ENCODE data around the gene SERPINA1.
A peak's percentile ranks its signal among the peaks of the same experiment; 100 is the strongest.

Gene SERPINA1

DNA sequence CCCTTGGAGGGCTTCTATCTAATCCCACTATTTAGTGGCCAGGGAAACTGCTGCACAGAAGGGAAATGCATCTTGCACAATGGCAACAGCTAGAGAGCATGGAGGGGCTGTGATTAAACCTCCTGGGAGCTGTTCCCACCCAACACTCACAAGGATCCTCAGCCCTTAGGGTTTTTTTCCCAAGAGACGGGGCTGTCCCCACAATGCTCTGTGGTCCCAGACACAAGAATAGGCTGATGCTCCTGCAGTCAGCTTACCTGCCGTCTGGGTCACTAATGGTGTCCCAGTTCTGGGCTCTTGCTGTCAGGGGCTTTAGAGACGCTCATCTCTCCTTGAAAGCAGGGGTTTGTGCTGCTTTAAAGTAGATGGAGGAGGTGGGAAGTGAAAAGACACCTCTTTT, 4.6 kb downstream of the SERPINA1 start:
- no peak for DNase-seq (ENCODE audit: low read depth in 2 of 2)

- no peak for DNase-seq (ENCODE audit: low read depth in 2 of 2)
Measured at GRCh38 chr14:94382716-94383596, 5.4 kb downstream of the SERPINA1 start.

- DNase-seq (ENCODE audit: low read depth in 2 of 2) = no peak
Measured at GRCh38 chr14:94382099-94382715, 6.2 kb downstream of the SERPINA1 start.

GRCh38 chr14:94381149-94382030, 7.0 kb downstream of the SERPINA1 start:
- no peak for DNase-seq (ENCODE audit: low read depth in 2 of 2)

DNA sequence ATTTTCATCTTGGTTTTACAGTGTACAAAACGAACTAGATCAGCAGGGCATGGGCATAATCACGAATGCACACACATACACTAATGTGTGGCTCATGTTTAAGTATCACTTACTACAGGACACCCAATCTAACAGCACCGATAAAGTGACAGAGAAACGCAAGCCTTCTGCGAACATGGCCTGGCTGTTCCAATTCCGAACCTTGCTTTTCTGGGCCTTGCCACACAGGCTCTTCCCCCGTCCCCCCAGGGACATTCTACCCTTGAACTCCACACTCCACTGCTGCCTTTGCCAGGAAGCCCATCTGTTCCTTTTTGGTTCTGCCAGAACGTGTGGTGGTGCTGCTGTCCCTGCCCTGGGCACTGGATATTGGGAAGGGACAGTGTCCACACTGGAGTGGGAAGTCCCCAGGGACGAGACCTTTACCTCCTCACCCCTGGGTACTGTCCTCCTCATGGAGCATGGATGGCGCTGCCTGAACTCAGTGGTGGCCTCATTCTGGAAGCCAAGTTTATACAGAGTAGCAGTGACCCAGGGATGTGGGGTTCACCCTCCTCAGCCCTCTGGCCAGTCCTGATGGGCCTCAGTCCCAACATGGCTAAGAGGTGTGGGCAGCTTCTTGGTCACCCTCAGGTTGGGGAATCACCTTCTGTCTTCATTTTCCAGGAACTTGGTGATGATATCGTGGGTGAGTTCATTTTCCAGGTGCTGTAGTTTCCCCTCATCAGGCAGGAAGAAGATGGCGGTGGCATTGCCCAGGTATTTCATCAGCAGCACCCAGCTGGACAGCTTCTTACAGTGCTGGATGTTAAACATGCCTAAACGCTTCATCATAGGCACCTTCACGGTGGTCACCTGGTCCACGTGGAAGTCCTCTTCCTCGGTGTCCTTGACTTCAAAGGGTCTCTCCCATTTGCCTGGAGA, 7.9 kb downstream of the SERPINA1 start:
- DNase-seq (ENCODE audit: low read depth in 2 of 2) = no peak

DNA sequence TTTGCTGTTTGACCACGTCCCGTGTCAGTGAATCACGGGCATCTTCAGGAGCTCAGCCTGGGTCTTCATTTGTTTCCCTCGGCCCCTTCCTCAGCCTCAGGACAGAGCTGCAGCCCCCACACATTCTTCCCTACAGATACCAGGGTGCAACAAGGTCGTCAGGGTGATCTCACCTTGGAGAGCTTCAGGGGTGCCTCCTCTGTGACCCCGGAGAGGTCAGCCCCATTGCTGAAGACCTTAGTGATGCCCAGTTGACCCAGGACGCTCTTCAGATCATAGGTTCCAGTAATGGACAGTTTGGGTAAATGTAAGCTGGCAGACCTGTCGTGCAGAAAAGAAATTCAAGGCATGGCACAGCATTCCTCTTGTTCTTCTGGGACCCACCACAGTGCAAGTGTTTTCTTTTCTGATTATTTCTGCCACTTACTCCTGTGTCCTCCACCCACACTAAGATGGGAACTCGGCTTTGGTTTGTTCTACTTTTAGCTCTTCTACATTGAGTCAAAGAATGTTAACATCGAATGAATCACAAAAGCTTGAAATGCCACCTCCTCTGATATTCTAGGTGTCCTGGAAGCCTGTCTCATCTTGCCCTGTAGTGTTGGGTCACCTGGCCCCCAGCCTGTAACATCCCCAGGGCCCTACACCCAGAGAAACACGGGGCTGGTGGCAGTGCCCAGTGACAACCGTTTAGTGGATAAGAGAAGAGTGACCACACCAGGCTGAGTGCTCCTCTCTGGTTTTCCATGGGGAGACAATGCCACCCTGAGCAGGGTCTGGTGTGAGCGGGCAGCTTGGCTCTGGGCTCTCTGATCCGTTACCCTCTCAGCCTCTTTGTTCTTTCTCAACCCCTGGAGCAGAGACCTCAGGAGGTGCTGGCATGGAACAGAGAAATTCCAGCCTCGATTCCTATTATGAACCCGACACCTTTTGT, 8.8 kb downstream of the SERPINA1 start:
- DNase-seq (ENCODE audit: low read depth in 2 of 2) = no peak

DNA sequence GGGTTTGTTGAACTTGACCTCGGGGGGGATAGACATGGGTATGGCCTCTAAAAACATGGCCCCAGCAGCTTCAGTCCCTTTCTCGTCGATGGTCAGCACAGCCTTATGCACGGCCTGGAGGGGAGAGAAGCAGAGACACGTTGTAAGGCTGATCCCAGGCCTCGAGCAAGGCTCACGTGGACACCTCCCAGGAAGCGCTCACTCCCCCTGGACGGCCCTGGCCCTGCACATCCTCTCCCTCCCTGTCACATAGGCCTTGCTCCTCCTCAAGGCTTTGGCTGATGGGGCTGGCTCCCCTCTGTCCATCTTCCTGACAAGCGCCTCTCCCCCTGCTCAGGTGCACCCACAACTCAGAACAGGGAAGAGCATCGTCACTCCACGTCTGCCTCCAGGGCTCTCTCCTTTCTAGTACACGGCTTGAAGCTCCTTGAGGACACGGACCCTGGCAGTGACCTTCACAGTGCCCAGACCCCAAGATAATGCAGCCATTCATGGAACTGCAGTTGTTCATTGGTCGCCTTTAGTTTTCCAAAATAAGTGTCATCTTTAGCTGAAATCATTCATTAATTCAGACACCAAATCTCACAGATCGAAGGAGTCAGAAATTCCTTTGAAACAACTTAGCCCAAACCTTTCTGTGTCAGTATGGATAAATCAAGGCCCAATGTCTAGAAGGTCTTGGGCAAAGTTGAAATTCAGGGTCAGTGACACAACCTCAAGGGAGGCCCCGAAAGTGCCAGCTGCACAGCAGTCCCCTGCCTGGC, 9.7 kb downstream of the SERPINA1 start:
- DNase-seq (ENCODE audit: low read depth in 2 of 2) = no peak

- no peak for DNase-seq (ENCODE audit: low read depth in 2 of 2)
Measured at GRCh38 chr14:94377866-94378470, 10.4 kb downstream of the SERPINA1 start.

- no peak for DNase-seq (ENCODE audit: low read depth in 2 of 2)
Measured at GRCh38 chr14:94376976-94377865, 11.2 kb downstream of the SERPINA1 start.

GRCh38 chr14:94376108-94376975, 12.1 kb downstream of the SERPINA1 start:
- DNase-seq (ENCODE audit: low read depth in 2 of 2) = no peak

GRCh38 chr14:94375552-94376107, 12.8 kb downstream of the SERPINA1 start:
- no peak for DNase-seq (ENCODE audit: low read depth in 2 of 2)

DNA sequence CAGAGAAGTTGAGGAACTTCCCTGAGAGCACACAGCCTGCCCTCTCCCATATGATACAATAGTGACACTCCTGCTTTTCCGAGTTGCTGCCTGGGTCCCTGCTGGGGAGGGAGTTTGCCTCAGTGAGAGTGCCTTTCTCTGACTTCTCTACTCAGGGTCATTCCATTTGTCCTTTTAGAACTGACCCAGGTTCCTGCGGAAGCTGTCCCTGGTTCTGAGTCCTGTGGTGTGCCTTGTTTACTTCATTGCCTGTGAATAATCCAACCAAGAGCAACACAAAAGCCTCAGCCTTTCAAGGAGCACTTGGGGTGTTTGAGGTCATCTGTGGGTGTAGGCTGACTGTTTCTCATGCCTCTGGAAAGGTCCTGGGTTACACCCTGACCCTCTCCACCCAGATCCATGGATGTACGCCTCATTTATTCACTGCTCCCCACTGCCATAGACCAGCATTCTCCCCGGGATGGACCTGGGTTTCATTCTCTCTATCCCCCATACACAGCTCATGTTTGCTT, 13.6 kb downstream of the SERPINA1 start:
- DNase-seq (ENCODE audit: low read depth in 2 of 2) = no peak

- DNase-seq (ENCODE audit: low read depth in 2 of 2) = no peak
Measured at GRCh38 chr14:94374116-94374515, 14.3 kb downstream of the SERPINA1 start.

GRCh38 chr14:94373708-94374107, 14.7 kb downstream of the SERPINA1 start:
- DNase-seq (ENCODE audit: low read depth in 2 of 2) = peak; percentile 82

DNA sequence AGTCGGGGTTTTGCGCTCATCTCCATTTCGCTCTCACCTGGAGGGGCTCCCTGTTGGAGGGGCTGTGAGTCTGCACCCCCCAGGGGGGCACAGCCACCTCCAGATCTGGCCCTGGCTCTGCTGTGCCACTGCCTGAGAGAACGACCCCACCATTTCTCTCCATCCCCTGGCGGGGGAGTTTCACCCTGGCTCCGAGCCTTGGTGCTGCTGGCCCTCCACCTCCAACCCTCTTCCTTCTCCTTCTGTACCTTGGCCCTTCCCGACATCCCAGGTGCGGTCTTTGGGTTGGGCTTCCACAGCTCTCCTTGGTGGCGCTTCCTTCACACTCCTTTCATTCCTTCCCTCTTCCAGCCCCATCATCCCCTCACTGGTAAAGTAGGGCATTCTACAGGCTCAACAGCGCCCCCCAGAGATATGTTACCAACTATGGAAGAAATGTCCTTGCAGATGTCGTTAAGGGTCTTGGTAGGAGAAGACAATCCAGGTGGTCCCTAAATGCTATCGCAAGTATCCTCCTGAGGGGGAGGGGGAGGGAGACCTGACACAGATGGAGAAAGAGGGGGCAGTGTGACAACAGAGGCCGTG, 16.3 kb downstream of the SERPINA1 start:
- DNase-seq (ENCODE audit: low read depth in 2 of 2) = no peak

GRCh38 chr14:94370524-94370910, 17.9 kb downstream of the SERPINA1 start:
- no peak for DNase-seq (ENCODE audit: low read depth in 2 of 2)
